Osteocyte (in vitro differentiated cells): ENCODE data around the gene LECT2. TPM values are rescaled to one million over a fixed set of nuclear protein-coding genes. Genes with fewer than 3 reads are reported as not detected.

Experiments
- DNase-seq: peaks from one replicate; pipeline ENCODE4 v3.0.0; 2021; ENCODE audit warnings: mixed read lengths; ENCODE audit not compliant: unreplicated experiment; ENCODE audit errors: extremely low spot score
- H3K27ac Mint-ChIP-seq: one replicate; pipeline ENCODE4 v1.8.0; 2021; ENCODE audit warnings: mild to moderate bottlenecking, mixed read lengths; ENCODE audit not compliant: unreplicated experiment
- H3K27me3 Mint-ChIP-seq: one replicate; pipeline ENCODE4 v1.8.0; 2021; ENCODE audit warnings: mixed read lengths; ENCODE audit not compliant: unreplicated experiment
- H3K36me3 Mint-ChIP-seq: one replicate; pipeline ENCODE4 v1.8.0; 2021; ENCODE audit warnings: mixed read lengths; ENCODE audit not compliant: unreplicated experiment
- H3K4me1 Mint-ChIP-seq: one replicate; pipeline ENCODE4 v1.8.0; 2021; ENCODE audit warnings: mixed read lengths; ENCODE audit not compliant: unreplicated experiment
- H3K4me3 Mint-ChIP-seq: one replicate; pipeline ENCODE4 v1.8.0; 2021; ENCODE audit warnings: mild to moderate bottlenecking, moderate library complexity, mixed read lengths; ENCODE audit not compliant: unreplicated experiment
- H3K9me3 Mint-ChIP-seq: one replicate; pipeline ENCODE4 v1.8.0; 2021; ENCODE audit warnings: mixed read lengths; ENCODE audit not compliant: unreplicated experiment
- total RNA-seq: library from RNA; stranded (reverse); gene quantifications from 2 replicates; pipeline ENCODE4 v1.2.1, GENCODE V29; 2021
- TF ChIP-seq, protein P1 (sequence below): fragments of 200-600 bp; sonication (generic); IDR thresholded peaks from 2 replicates; pipeline ENCODE4 v1.5.0; 2021; ENCODE audit warnings: antibody characterized with exemption, mild to moderate bottlenecking, moderate library complexity

Gene LECT2
- total RNA-seq, 1 donor from 2014 or later: not detected

DNA sequence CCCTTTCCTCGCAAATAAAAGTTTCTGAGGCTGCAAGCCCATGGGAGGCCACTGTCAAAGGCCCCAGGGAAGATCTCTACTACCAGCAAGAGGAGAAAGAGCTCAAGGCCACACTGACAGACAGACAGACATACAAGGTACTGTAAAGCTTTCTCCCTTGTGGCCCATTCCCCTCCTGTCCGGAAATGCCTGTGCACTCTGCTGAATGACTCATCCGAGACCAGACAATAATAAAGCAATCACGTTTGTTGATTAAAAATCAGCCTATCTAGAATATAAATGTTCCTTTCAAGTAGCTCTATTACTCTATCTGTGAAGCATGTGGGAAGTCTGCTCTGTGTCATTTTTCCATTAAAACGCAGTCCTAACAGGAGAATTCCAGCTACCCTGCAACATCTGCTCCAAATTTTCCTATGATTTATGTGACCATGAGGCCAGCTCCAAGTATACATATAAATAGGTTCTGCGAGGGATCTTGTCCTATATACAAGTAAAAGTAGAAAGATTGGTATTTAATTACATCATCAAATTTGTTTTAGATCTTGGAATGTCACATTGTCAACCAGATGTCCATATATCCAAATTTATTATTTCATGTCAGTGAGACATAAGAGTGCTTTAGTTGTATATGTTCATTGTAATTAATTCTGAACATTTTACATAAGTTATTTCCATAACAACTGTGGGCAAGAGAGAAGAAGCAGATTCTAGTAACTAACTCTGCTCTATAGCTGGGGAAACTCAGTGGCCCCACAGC lies 39.3 kb upstream of the LECT2 start:
- H3K4me3 Mint-ChIP-seq: no peak overlapping the region
- no peak for DNase-seq
- TF ChIP-seq, protein P1, sequence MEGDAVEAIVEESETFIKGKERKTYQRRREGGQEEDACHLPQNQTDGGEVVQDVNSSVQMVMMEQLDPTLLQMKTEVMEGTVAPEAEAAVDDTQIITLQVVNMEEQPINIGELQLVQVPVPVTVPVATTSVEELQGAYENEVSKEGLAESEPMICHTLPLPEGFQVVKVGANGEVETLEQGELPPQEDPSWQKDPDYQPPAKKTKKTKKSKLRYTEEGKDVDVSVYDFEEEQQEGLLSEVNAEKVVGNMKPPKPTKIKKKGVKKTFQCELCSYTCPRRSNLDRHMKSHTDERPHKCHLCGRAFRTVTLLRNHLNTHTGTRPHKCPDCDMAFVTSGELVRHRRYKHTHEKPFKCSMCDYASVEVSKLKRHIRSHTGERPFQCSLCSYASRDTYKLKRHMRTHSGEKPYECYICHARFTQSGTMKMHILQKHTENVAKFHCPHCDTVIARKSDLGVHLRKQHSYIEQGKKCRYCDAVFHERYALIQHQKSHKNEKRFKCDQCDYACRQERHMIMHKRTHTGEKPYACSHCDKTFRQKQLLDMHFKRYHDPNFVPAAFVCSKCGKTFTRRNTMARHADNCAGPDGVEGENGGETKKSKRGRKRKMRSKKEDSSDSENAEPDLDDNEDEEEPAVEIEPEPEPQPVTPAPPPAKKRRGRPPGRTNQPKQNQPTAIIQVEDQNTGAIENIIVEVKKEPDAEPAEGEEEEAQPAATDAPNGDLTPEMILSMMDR: no peak
- H3K36me3 Mint-ChIP-seq: peaks cover 1% of the 10 kb centered on the region
- H3K27ac Mint-ChIP-seq: peak overlapping the region; percentile 91
- H3K27me3 Mint-ChIP-seq: no peaks in the 10 kb centered on the region
- peaks cover 2% of the 10 kb centered on the region for H3K9me3 Mint-ChIP-seq
- peaks cover 50% of the 10 kb centered on the region for H3K4me1 Mint-ChIP-seq

- no peaks in the 10 kb centered on the region for H3K27me3 Mint-ChIP-seq
- H3K9me3 Mint-ChIP-seq: peaks cover 4% of the 10 kb centered on the region
- DNase-seq: no peak
- H3K36me3 Mint-ChIP-seq: peaks cover 3% of the 10 kb centered on the region
- peak overlapping the region; percentile 91 for H3K27ac Mint-ChIP-seq
- peaks cover 44% of the 10 kb centered on the region for H3K4me1 Mint-ChIP-seq
- no peak overlapping the region for H3K4me3 Mint-ChIP-seq
- TF ChIP-seq, protein P1: no peak
Measured at GRCh38 chr5:135993335-135993879, 38.6 kb upstream of the LECT2 start.

DNA sequence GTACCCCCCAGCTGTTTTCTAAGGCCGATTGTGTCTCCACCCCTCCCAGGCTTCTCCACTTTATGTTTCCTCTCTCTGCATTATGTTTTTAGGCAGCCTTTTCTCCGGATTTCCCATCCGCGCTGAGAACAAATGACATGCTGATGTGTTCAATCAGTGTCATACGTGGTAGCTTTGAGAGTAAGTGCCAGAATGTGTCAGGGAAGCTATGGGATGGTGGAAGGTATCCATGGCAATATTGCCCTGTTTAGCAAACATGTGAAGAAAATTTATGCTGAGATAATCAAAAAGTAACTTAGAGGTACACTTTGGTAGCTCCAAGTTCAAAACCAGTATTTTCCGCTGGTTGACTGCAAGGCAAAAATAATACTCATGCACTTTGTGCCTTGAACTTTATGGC lies 36.6 kb upstream of the LECT2 start:
- no peak for DNase-seq
- Mint-ChIP-seq H3K4me3 (no peak overlapping the region), H3K9me3 (peaks cover 4% of the 10 kb centered on the region), H3K27ac (no peak overlapping the region), H3K36me3 (peaks cover 3% of the 10 kb centered on the region), H3K27me3 (no peaks in the 10 kb centered on the region), H3K4me1 (peaks cover 37% of the 10 kb centered on the region)
- TF ChIP-seq, protein P1: no peak

- TF ChIP-seq, protein P1: no peak
- peaks cover 4% of the 10 kb centered on the region for H3K9me3 Mint-ChIP-seq
- peaks cover 30% of the 10 kb centered on the region for H3K4me1 Mint-ChIP-seq
- no peak overlapping the region for H3K4me3 Mint-ChIP-seq
- H3K27ac Mint-ChIP-seq: no peak overlapping the region
- no peaks in the 10 kb centered on the region for H3K27me3 Mint-ChIP-seq
- DNase-seq: no peak
- peaks cover 3% of the 10 kb centered on the region for H3K36me3 Mint-ChIP-seq
Measured at GRCh38 chr5:135990528-135991255, 35.9 kb upstream of the LECT2 start.

- H3K27me3 Mint-ChIP-seq: no peaks in the 10 kb centered on the region
- peaks cover 21% of the 10 kb centered on the region for H3K4me1 Mint-ChIP-seq
- H3K9me3 Mint-ChIP-seq: peaks cover 4% of the 10 kb centered on the region
- no peak for DNase-seq
- H3K27ac Mint-ChIP-seq: no peak overlapping the region
- peaks cover 3% of the 10 kb centered on the region for H3K36me3 Mint-ChIP-seq
- TF ChIP-seq, protein P1: no peak
- no peak overlapping the region for H3K4me3 Mint-ChIP-seq
Measured at GRCh38 chr5:135989686-135990085, 34.9 kb upstream of the LECT2 start.
